ENCODE data around the gene MYOM3. TPM values are rescaled to one million over a fixed set of nuclear protein-coding genes. Genes with fewer than 3 reads are reported as not detected.
A peak's percentile ranks its signal among the peaks of the same experiment; 100 is the strongest.

The MYOM3 gene
- under 0.01 TPM in 1 of 2 replicates, not detected in the other for total RNA-seq

- DNase-seq (ENCODE audit: low read depth in 2 of 2), result peak; percentile 20 to 72
Observed at GRCh38 chr1:24111996-24112779, at the start of gene MYOM3. MYOM3 (minus strand) TSS chr1:24112135; CDS start chr1:24108636, 3,499 bp downstream.

- DNase-seq (ENCODE audit: low read depth in 2 of 2), result no peak
Observed at GRCh38 chr1:24161270-24161669, 49.3 kb upstream of the MYOM3 start.

GRCh38 chr1:24159366-24159765 is 47.4 kb upstream of the MYOM3 start:
- no peak for DNase-seq (ENCODE audit: low read depth in 2 of 2)

- no peak for DNase-seq (ENCODE audit: low read depth in 2 of 2)
Observed at GRCh38 chr1:24157918-24158481, 46.1 kb upstream of the MYOM3 start.

GRCh38 chr1:24156542-24157260 is 44.8 kb upstream of the MYOM3 start:
- DNase-seq (ENCODE audit: low read depth in 2 of 2), result no peak

- no peak for DNase-seq (ENCODE audit: low read depth in 2 of 2)
Observed at GRCh38 chr1:24155011-24155782, 43.3 kb upstream of the MYOM3 start.

GRCh38 chr1:24154215-24154614 is 42.3 kb upstream of the MYOM3 start:
- no peak for DNase-seq (ENCODE audit: low read depth in 2 of 2)

- no peak for DNase-seq (ENCODE audit: low read depth in 2 of 2)
Observed at GRCh38 chr1:24152631-24153494, 40.9 kb upstream of the MYOM3 start.

- no peak for DNase-seq (ENCODE audit: low read depth in 2 of 2)
Observed at GRCh38 chr1:24151175-24151533, 39.2 kb upstream of the MYOM3 start.

- peak; percentile 46 to 75 for DNase-seq (ENCODE audit: low read depth in 2 of 2)
Observed at GRCh38 chr1:24150234-24151174, 38.6 kb upstream of the MYOM3 start.

GRCh38 chr1:24149866-24150233 is 37.9 kb upstream of the MYOM3 start:
- peak in 1 of 2 donors; percentile 50 for DNase-seq (ENCODE audit: low read depth in 2 of 2)

GRCh38 chr1:24147816-24148215 is 35.9 kb upstream of the MYOM3 start:
- no peak for DNase-seq (ENCODE audit: low read depth in 2 of 2)

GRCh38 chr1:24147194-24147593 is 35.3 kb upstream of the MYOM3 start:
- DNase-seq (ENCODE audit: low read depth in 2 of 2), result no peak

- no peak for DNase-seq (ENCODE audit: low read depth in 2 of 2)
Observed at GRCh38 chr1:24142546-24143534, 30.9 kb upstream of the MYOM3 start, which contains the start of gene IL22RA1. IL22RA1 (minus strand) TSS chr1:24143140; CDS start chr1:24143082, 58 bp downstream.

- no peak for DNase-seq (ENCODE audit: low read depth in 2 of 2)
Observed at GRCh38 chr1:24141311-24141997, 29.5 kb upstream of the MYOM3 start.

- no peak for DNase-seq (ENCODE audit: low read depth in 2 of 2)
Observed at GRCh38 chr1:24140741-24141181, 28.8 kb upstream of the MYOM3 start.

GRCh38 chr1:24139841-24140425 is 28.0 kb upstream of the MYOM3 start:
- DNase-seq (ENCODE audit: low read depth in 2 of 2), result no peak

- DNase-seq (ENCODE audit: low read depth in 2 of 2), result no peak
Observed at GRCh38 chr1:24139222-24139489, 27.2 kb upstream of the MYOM3 start.

Measured in dermis microvascular lymphatic vessel endothelial cell (primary cell).